GM19043 (cell line): ENCODE results near the gene CLDN22.

Experiments
- ATAC-seq: cut with Tn5 transposase; IDR thresholded peaks from one replicate; pipeline ENCODE4 v1.9.1; 2021; ENCODE audit warnings: low read depth; ENCODE audit not compliant: unreplicated experiment

Gene CLDN22

DNA sequence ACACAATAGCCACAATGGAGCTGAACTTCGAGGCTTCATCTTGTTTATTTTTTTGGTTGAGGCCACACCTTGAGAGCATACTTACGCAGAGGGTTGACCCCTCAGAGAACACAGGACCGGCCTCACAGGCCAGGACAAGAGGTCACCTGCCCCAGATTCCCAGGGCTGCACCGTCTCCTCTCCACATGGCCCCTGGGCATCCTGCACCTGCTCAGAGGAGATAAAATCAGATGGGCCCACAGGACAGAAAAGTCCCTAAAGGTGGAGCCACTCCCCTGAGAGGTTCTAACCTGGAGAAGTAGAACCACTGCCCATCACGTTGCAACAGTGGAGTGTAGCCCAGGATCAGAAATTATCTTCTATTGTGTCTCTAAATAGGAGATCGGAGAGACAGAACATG is 3.2 kb upstream of the CLDN22 start:
- ATAC-seq: no peak

DNA sequence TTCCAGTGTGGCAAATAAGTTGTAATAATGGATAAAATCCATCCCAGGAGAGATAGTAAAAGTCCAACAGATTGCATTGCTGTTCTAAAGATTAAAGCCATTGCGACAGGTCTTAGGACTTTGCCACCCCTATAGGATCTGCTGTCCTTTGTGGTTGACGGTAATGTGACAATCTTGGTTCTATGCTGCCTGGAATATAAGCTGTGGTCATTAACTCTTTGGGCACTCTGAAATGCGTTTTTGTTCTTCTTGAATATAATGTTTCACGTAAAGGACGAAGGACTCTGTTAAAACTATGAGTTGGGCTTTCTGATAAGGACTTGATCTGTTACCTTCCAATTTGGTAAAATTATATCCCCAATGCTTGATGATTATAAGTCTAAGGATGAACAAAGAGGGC is 2.2 kb upstream of the CLDN22 start, which contains the start of gene CLDN24:
Gene CLDN24, minus strand, starts transcription at position 101 of the 400 bp plus-strand sequence. Its CDS starts 0 bp downstream, at position 101.
- ATAC-seq: no peak

DNA sequence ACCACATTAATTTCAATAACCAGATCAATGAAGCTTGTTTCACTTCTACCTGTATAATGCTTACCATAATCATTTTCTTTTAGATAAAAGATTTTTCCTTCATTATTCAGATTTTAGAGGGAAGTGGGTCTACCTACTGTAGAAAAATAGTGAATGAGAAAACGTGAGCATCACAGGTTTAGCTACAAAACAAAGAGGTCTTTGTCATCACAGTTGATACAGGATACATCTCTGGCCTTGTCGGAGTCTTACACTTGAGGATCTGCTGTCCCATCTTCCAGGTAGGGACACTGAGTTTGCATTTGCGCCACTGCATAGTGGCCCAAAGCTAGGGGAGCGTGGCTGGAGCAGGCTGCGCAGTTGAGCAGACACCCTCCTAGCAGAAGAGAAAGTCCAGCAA is 1.4 kb upstream of the CLDN22 start:
- no peak for ATAC-seq

DNA sequence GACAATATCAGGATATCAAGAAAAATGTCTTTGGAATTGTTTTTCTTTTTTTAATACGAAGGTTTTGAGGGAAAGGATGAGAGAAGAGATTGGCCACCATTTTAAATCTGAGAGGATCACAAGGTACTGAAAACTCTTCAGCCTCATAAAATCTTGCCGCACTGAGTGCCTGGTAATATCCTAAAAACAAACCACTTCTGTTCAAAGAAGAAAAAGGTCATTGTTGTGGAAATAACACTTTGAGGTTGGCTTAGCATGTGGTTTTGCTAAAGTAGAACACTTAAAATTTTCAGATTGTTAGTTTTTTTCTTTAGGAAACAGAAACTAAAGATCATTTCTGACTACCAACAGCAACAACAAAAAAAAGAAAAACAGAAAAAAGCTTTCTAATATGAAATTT is 1.0 kb upstream of the CLDN22 start:
- no peak for ATAC-seq

DNA sequence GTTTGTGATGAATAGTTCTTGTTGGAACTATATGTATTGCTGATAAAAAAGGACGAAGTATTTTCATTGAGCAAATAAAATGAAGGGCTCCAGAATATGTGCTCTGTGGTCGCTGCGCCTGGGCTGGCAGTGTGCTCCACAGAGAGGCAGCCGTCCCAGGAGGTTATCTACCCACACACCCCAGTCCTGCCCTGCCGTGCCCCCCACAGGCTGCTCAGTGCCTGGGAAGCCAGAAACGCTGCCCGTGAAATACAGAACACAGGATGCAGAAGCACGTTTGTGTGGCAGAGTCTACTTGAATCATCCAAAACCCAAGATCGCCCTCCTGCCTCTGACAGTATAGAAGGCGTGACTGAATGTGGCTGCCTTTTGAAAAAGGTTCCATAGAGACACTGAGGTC is 1.4 kb downstream of the CLDN22 start:
- ATAC-seq: no peak

DNA sequence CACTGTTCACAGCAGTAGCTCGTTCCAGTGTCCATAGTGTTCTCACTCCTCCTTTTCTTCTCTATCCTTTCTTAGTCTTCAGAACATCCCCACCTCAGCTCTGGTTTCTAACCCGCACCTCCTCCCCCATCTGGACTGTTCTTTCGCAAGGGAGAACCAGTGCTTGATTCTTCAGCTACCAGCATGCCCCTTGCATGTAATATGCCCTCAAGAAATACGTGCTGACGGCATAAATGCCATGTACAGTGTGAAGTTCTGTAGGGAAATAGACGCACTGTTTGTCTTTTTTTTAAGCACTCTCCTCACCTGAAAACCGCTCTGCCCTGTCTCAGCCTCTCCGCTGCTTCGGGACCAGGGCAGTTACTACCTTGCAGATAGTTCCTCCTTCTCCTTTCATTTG is 5.3 kb downstream of the CLDN22 start:
- no peak for ATAC-seq

DNA sequence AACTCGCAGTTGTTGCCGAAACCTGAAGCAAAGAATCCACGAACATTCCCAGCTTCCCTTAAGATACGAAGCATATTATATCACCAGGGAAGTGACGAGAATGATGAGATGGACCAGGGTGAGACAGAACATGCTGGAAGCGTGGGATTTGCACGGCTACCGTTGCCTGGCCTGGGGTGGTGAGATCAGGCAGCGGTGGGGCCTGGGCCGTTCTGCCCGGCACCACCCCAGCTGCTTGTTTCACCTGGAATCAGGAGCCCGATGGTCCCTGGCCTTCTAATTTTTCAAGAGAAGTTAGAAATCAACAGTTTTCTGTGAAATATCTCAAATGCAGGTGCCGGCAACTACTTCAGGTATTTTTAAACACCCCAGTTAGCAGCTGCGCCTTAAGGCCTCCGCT is 5.7 kb downstream of the CLDN22 start:
- no peak for ATAC-seq

DNA sequence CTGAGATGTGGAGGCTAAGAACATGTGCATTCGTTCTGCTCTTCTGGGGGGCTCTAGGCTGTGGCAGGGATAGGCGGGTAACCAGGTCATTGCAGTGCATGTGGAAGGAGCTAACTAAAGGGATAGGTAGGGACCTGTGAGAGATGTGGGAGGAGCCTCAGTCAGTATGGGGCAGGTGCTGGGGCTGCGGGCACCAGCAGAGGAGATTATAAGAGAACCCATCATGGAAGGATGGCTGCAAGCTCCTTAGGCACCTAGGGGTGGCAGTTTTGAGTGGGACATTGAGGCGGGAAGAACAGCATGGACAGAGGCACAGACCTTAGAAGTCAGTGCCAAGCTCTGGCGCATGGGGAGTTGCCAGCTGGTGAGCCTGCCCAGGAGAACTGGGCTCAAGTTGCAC is 7.2 kb downstream of the CLDN22 start:
- no peak for ATAC-seq

DNA sequence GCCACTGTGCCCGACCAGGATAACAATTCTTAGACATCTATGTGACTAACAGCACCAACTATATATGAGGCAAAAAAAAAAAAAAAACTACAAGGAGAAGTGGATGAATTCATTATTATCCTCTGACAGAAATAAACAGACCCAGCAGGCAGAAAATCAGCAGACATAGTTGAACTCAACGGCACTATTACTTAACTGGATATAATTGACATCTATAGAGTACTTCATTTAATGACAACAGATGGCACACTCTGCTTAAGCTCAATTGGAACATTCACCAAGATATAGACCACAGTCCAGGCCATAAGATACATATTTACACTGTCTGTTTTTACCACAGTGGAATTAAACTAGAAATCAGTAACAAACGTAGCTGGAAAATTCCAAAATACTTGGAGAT is 13.3 kb downstream of the CLDN22 start:
- no peak for ATAC-seq

DNA sequence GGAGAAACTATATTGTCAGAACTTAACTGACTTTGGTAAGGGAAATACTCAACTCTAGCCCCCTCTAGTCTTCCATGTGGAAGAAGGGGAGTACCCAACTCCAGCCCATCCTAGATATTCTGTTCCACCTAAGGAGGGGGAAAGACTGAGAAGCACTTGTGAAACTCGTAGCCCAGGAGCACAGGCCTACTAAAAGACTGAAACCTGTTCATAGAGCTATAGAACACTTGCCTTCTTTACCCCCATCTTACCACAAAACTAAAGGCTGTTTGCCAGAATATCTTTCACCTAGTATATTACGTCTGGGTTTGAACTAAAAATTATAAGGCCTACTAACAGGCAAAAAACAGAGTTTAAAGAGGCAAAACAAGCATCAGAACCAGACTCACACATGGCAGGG is 15.5 kb downstream of the CLDN22 start:
- no peak for ATAC-seq

DNA sequence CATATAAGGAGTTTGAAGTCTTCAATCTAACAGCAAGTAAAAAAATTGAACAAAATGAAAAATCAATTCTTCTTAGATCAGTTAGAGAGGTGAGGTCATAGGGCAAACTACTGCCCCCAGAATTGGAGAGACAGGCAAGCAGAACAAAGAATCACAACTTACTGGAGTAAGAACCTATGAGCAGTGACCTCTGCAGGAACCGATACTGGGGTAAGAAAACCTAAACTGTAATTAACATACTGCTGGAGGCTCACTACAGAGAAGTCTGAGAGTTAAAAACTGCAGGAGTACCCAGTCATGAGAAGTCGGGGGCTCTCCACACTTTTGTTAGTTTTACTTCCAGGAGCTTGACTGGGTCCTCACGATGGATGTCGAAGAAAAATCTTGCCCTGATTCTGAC is 16.0 kb downstream of the CLDN22 start:
- ATAC-seq: no peak

DNA sequence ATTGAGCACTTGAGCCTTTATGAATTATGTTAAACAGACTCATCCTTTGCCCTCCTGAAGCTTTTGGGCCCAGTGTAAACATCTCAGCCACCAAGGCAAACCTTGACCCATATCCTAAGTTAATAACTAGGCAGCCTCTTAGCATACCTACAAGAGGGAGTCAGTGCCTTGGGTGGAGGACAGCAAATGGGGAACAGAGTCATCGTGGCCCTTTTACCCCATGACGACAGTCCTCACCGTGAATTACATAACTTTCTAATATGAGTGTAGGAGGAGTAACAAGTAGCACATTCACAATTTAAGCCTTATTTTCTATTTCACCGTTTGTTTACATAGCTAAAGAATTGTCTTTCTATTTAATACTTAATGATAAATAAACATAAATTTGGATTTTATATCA is 16.8 kb downstream of the CLDN22 start:
- no peak for ATAC-seq

DNA sequence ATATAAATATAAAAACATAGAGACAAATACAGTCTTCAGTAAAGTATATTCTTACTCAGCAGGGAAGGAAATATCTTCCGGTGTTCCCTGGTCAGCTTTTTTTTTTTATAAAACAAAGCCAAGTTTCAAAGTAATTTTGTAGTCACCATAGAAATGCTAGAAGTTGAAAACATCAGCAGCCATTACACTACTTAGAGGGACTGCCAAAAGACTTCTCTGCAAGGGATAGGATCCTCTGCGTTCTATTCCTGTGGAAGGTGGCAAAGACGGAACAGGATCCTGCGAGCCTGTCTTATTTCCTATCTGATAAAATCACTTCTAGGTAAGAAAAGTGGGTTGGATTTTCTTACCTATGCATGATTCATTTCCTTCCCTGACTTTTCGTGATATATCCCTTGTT is 19.4 kb downstream of the CLDN22 start:
- ATAC-seq: no peak

DNA sequence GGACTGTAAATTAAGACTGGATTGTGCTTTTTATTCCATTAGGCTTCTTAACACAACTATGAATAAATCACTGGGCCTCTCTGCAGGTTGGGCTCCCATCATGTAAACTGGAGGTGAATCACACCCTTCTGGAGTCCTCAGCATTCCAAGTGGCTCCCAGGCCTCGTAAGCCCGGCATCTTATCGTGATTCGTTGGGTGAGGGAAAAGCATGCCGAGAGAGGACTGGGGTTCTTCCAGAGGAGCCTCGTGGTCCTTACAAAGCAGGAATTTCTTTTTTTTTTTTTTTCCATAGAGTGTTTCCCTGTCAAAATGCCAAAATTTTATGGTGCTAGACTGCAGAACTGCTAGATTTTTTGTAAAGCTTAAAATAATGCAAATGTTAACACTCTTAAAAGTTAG is 20.0 kb downstream of the CLDN22 start:
- ATAC-seq: no peak

DNA sequence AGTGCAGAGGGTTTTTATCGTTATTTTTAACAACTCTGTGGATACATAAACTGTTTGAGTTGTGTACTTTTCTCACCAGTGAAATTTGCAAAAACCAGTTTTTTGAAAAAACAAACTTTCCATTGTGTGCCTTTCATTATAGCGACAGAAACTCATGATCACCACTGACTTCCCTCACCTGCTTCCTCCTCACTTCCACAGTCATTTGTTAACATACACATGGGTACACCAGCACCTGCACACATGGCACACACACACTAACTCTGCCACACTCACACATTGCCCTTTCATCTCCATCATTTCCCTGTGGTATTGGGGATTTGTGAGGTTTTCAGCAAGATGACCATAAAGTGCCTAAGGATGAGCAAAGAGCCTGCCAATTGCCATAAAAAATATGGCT is 20.6 kb downstream of the CLDN22 start:
- no peak for ATAC-seq

DNA sequence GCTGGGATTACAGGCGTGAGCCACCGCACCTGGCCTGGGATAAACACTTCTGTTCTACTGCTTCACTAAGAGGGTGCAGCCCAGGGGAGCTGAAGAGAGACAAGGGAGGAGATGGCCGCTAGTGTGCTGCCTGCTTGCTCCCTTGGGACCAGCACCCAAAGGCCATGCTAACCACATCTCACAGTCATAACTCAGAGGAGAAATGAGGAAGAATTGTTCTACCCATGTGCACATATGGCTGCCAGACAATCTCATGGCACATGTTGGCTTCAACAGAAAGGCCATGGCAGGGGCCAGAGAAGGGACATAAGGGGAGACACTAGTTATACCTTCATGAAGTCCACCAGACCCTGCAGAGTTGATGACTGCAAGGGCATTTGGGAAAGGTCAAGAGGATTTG is 22.4 kb downstream of the CLDN22 start:
- ATAC-seq: peak; percentile 79

DNA sequence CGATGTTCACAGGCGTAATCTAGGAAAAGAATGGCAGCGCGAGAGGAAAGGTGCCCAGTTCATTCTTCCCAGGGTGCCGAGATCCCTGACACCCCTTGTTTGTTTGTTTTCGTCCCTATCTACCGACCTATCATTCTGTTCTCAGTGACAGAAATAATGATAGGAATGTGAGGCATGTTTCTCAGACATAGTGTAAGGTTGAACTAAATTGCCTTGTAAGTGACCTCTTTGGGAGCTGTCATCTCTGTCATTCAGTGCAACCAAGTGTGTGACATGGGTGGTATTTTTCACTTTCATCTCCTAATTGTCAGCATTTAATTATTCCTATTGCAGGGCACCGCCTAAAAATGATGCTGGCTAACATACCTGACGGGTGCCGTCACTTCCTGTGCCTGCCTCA is 24.4 kb downstream of the CLDN22 start:
- no peak for ATAC-seq

DNA sequence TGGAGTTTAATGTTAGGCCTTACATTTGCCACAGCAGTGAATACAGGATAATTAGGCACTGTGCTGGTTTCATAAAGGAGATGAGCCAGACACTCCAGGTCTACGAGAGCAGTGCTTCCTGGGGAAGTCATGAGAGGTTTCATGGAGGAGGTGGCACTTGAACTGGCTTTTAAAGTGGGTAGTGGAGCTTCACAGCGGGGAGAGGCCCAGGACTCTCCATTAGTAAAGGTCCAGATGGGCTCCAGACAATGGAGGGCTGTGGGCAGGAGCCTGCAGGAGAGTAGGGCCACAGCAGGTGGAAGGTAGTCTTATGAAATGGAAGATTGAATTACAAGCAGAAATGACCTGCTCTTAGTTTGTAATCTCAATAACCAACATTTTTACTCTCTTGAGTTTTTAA is 29.0 kb downstream of the CLDN22 start:
- no peak for ATAC-seq

DNA sequence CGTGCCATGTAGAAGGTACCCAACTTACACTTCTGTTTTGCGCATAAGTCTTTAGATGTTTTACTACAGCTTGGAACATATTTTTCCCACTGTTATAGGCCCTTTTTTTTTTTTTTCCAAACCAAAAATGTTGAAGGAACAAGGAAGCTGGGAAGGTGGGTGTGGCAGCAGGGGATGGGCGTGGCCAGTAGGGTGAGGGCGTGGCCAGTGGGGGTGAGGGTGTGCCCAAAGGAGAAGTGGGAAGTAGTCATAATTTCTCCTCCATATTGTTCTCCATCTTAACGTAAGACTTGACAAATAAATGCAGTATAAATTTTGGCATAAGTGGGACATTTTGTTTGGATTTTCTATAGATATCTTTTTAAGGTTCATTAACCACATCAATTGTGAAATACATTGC is 30.4 kb downstream of the CLDN22 start:
- ATAC-seq: no peak

DNA sequence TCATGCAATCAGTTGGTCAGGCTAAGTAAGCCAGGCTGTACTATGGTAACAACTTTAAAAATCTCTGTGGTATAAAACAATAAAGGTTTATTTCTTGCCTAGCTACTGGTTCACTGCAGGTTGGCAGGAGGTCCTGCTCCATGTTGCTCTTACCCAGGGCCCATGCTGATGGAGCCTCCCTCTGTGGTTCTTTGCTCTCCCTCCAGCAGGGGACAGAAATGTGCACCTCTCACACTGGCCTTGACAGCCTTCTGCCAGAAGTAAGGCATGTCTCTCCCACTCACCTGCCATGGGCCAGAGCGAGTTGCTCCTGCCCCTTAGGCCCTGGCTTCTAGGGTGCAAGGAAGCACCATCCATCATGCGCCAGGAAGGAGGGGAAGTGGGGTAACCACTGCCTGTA is 31.1 kb downstream of the CLDN22 start:
- no peak for ATAC-seq

DNA sequence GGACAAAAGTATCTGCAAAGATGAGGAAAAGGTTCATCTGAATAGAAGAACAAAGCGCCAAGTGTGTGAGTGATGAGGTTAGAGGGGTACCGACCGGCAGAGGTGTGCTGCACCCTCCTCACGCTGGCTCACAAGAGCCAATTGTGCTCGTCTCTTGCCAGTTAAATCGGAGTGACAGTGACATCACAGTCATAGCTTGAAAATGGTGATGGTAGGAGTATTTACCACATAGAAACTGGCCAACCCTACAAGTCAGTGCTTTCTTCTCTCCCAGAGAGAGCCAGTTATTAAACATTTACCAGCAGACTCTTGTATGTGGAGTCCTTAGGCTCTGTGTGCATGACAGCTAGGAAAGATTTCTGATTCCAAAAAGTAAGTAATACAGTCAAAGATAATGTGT is 32.4 kb downstream of the CLDN22 start:
- peak; percentile 67 for ATAC-seq

DNA sequence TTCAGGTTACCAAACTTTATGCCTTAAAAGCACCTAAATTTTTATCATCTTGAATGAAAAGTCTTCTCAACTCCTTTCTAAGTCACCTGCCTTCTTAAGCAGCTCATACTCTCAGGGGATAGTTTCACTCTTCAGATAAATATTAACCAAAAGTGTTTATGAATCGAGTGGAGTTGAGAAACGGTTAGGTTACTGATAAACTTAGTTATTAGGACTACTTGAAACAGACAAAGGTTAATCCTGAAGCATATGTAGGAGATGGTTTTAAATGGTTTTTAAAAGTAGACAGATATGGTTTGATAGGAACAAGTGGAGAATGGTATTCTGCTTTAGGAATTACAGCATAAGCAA is 32.8 kb downstream of the CLDN22 start:
- peak; percentile 82 for ATAC-seq

DNA sequence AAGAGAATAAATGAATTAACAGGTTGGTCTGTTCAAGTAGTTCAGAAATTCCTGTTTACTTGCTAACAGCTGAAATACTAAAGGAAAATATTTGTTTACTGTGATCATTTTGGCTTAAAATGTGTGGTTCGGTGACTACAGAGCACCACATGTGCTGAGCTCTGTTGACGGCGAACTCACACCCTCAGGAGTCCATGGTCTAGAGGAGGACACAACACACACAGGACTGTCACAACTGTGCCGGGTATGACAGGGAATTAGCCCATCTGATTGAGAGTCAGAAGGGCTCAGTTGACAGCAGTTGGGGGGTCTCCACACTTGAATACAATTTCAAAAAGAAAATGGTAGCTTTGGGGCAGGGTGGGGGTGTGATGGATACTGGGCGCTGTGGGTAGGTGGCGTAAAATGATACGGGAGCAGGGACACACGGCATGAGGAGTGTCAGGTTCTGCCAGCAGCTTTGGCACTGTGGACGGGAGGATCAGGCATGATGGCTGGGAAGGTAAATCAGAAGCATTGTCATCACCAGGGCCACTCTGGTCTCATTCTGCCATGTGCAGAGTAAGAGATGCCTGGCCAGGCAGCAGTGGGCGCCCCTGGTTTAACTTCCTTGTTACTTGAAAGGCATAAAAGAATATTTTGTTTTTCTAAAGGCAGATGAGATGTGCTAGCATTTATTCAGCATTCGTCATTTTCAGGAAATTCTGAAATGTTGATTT is 33.3 kb downstream of the CLDN22 start:
- peak; percentile 24 for ATAC-seq
